NCI-H446 (cell line): ENCODE measurements around the gene HSFY2.
"Not testable (repeated sequence)": the region's sequence is repeated elsewhere in the genome, so short reads cannot be mapped to it uniquely, and the experiment has no call there.

Source experiments
- DNase-seq, 2 experiments: peaks; one replicate each; lab custom pipeline; 2025; lab: John Stamatoyannopoulos, UW

The HSFY2 gene

GRCh38 chrY:18773635-18774034 lies at the start of gene HSFY2:
Gene HSFY2, minus strand, starts transcription at chrY:18773735. Its CDS starts 117 bp downstream, at chrY:18773618.
- DNase-seq: not testable (repeated sequence)

DNA sequence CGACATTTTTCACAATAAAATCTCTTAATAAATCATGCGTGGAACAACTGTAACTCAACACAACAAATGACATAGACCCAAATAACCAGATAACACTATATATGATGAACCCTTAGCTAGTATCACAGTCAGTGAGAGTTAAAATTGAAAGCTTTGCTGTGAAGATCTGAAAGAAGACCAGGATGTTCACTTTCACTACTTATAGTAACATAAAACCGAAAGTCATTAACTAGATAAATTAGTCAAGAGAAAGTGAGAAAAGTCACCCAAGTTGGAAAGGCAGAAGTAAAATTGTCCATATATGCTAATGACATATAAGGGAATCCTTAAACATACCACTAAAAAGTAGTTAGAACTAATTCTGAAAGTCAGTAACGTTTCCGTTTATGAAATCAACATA lies 42.2 kb upstream of the HSFY2 start:
- not testable (repeated sequence) for DNase-seq

GRCh38 chrY:18788757-18789406 lies 15.3 kb upstream of the HSFY2 start:
- DNase-seq: not testable (repeated sequence)

- not testable (repeated sequence) for DNase-seq
These were observed 19.5 kb downstream of the HSFY2 start for GRCh38 chrY:18754077-18754476.

GRCh38 chrY:18753133-18753815 lies 20.3 kb downstream of the HSFY2 start:
- not testable (repeated sequence) for DNase-seq

- DNase-seq: not testable (repeated sequence)
These were observed 49.8 kb downstream of the HSFY2 start for GRCh38 chrY:18723714-18724113.
